GM12878 (cell line): Measurements from ENCODE around the gene C1QTNF1.

Experiments used
- CTCF ChIP-seq, 3 experiments: IDR thresholded peaks in 2 of 3; conservative IDR thresholded peaks in 1 of 3; 2 replicates each; pipeline ENCODE4 v1.5.1; 2011; ENCODE audit warnings: low read depth in 3 of 3, low read length in 3 of 3, mild to moderate bottlenecking in 3 of 3, control low read depth in 2 of 3, moderate library complexity in 2 of 3, inconsistent platforms in 1 of 3, mixed read lengths in 1 of 3; ENCODE audit not compliant: control insufficient read depth in 2 of 3, insufficient read depth in 1 of 3; ENCODE audit errors: extremely low read depth in 1 of 3
- EP300 ChIP-seq, 2 experiments: fragments of 150-350 bp in 1 of 2; IDR thresholded peaks; 2 replicates each; pipeline ENCODE4 v1.6.1; 2011 to 2012; ENCODE audit warnings: low read depth in 2 of 2, low read length in 2 of 2, borderline replicate concordance in 1 of 2, improper control_type of control experiment in 1 of 2, inconsistent platforms in 1 of 2; ENCODE audit not compliant: control insufficient read depth in 1 of 2
- ESRRA ChIP-seq: IDR thresholded peaks from 2 replicates; pipeline ENCODE4 v1.6.1; 2012; ENCODE audit warnings: mild to moderate bottlenecking, low read length, improper control_type of control experiment
- SIX5 ChIP-seq: IDR thresholded peaks from 2 replicates; pipeline ENCODE4 v1.6.1; 2011; ENCODE audit warnings: mild to moderate bottlenecking, low read depth, low read length, moderate library complexity; ENCODE audit not compliant: severe bottlenecking
- SP1 ChIP-seq: IDR thresholded peaks from one replicate; pipeline ENCODE4 v1.6.1; 2011; ENCODE audit warnings: low read depth, low read length

GRCh38 chr17:79010304-79010646 lies 13.7 kb upstream of the C1QTNF1 start:
- TF ChIP-seq EP300 (IDR thresholded peaks at IDR 0.05; ENCODE audit: borderline replicate concordance in 1 of 2, control insufficient read depth in 1 of 2, low read depth in 2 of 2, low read length in 2 of 2) (no peak), SP1 (no peak), CTCF (IDR thresholded peaks at IDR 0.05 in 2 of 3, conservative IDR thresholded peaks at IDR 0.05 in 1 of 3; ENCODE audit: control insufficient read depth in 2 of 3, extremely low read depth in 1 of 3, insufficient read depth in 1 of 3, low read depth in 3 of 3, low read length in 3 of 3) (no peak), ESRRA (no peak), SIX5 (no peak)
